ENCODE data around the gene SOBP. TPM values are rescaled to one million over a fixed set of nuclear protein-coding genes. Genes with fewer than 3 reads are reported as not detected.

Gene SOBP
- total RNA-seq, 1 donor from 2014 or later, result 5.4 TPM

DNA sequence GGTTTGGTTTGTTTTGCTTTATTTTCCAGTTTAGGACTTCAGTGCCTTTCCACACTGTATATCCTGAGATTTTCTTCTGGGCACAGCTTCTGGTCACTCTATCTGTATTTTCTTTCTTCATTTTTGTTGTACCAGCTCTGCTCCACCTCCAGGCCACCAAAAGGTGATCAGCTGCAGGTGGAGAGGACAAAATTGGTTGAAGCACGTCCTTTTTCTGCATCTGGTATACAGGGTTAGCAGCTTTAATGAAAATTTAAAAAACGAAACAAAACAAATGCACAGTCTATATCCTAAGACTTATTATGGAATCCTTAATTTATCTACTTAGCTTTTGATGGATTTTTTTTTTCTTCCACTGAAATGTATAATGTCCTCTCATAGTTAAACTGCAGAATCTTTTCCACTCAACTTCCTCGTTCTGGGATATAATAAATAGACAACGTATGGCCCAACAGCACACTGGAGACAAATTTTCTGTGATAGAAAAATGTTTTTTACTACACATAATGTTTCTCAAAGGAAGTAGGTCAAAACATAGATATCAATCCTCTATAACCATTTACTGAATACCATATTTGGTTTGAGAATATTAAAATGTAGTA is 10.7 kb upstream of the SOBP start:
- intact Hi-C loops (cut with DNase I), result no loop called here
- TF ChIP-seq, protein P1, sequence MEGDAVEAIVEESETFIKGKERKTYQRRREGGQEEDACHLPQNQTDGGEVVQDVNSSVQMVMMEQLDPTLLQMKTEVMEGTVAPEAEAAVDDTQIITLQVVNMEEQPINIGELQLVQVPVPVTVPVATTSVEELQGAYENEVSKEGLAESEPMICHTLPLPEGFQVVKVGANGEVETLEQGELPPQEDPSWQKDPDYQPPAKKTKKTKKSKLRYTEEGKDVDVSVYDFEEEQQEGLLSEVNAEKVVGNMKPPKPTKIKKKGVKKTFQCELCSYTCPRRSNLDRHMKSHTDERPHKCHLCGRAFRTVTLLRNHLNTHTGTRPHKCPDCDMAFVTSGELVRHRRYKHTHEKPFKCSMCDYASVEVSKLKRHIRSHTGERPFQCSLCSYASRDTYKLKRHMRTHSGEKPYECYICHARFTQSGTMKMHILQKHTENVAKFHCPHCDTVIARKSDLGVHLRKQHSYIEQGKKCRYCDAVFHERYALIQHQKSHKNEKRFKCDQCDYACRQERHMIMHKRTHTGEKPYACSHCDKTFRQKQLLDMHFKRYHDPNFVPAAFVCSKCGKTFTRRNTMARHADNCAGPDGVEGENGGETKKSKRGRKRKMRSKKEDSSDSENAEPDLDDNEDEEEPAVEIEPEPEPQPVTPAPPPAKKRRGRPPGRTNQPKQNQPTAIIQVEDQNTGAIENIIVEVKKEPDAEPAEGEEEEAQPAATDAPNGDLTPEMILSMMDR (IDR thresholded peaks at IDR 0.05), result no peak
- Histone ChIP-seq H3K36me3 (no peaks in the 10 kb centered on the region), H3K4me1 (no peaks in the 10 kb centered on the region), H3K4me3 (no peak overlapping the region), H3K27me3 (no peaks in the 10 kb centered on the region), H3K9me3 (no peaks in the 10 kb centered on the region), H3K27ac (no peak overlapping the region)
- DNase-seq (ENCODE audit: low spot score in 2 of 2), result no peak

- TF ChIP-seq, protein P1 (IDR thresholded peaks at IDR 0.05), result no peak
- no peaks in the 10 kb centered on the region for H3K36me3 ChIP-seq
- H3K4me3 ChIP-seq, result no peak overlapping the region
- H3K27me3 ChIP-seq, result no peaks in the 10 kb centered on the region
- intact Hi-C loops (cut with DNase I), result no loop called here
- H3K9me3 ChIP-seq, result no peaks in the 10 kb centered on the region
- H3K27ac ChIP-seq, result no peak overlapping the region
- peaks cover 0 to 6% of the 10 kb centered on the region in 2 donors for H3K4me1 ChIP-seq
- DNase-seq (ENCODE audit: low spot score in 2 of 2), result no peak
Observed at GRCh38 chr6:107485157-107485556, 4.8 kb upstream of the SOBP start.

DNA sequence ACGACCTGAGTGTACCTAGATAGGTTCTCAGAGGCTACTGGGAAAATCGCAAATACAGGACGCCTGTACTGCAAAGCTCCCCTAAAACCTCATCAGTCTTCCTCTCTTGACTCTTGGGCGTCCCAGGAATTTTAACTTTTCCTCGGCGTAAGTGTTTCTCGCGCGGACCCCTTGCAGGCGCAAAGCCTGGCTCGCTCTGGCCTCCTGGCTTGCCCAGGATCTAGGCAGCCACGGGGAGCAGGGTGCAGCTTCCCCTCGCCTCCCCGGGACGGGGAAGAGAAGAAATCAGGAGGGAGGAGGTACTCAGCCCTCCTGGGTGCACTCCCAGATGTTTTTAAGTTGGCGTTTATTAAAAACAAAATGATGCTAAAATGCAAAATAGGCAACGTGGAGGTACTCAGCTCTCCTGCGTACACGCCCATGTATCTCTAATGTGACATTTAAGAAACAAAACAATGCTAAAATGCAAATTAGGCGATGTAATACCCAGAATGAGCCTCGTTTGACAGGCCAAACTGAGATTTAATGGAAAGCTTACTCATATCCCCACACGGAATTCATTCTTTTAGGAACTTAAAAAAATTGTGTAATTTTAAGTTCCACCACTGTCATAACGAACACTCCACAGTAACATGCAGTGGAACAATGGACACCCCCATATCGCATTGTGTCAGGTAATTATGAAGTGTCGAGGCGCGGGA is 1.6 kb upstream of the SOBP start:
- DNase-seq (ENCODE audit: low spot score in 2 of 2), result no peak
- Histone ChIP-seq H3K4me3 (peak overlapping the region; percentile 73 to 79), H3K9me3 (no peaks in the 10 kb centered on the region), H3K27ac (peak overlapping the region; percentile 58 to 86), H3K4me1 (peaks cover 5 to 22% of the 10 kb centered on the region in 2 donors), H3K36me3 (no peaks in the 10 kb centered on the region), H3K27me3 (no peaks in the 10 kb centered on the region)
- TF ChIP-seq, protein P1 (IDR thresholded peaks at IDR 0.05), result no peak
- intact Hi-C loops (cut with DNase I), result no loop called here

- TF ChIP-seq, protein P1 (IDR thresholded peaks at IDR 0.05), result no peak
- intact Hi-C loops (cut with DNase I), result loop anchor here (1.0 kb wide), 1 partner anchor 30 kb away; the partner anchor contains the start of gene PDSS2
- H3K4me1 ChIP-seq, result peaks cover 5 to 22% of the 10 kb centered on the region in 2 donors
- no peaks in the 10 kb centered on the region for H3K27me3 ChIP-seq
- H3K27ac ChIP-seq, result peak overlapping the region; percentile 58 to 86
- DNase-seq (ENCODE audit: low spot score in 2 of 2), result peak in 1 of 2 donors; percentile 69
- H3K9me3 ChIP-seq, result no peaks in the 10 kb centered on the region
- H3K4me3 ChIP-seq, result peak overlapping the region; percentile 73 to 79
- no peaks in the 10 kb centered on the region for H3K36me3 ChIP-seq
Observed at GRCh38 chr6:107488875-107489635, 862 bp upstream of the SOBP start.

GRCh38 chr6:107490566-107491137 is 735 bp downstream of the SOBP start:
- no peaks in the 10 kb centered on the region for H3K36me3 ChIP-seq
- no peak for DNase-seq (ENCODE audit: low spot score in 2 of 2)
- peaks cover 11 to 31% of the 10 kb centered on the region in 2 donors for H3K4me1 ChIP-seq
- H3K27ac ChIP-seq, result peak overlapping the region; percentile 82 to 86
- TF ChIP-seq, protein P1 (IDR thresholded peaks at IDR 0.05), result no peak
- no peaks in the 10 kb centered on the region for H3K27me3 ChIP-seq
- peak overlapping the region; percentile 73 to 79 for H3K4me3 ChIP-seq
- intact Hi-C loops (cut with DNase I), result loop anchor here (2.0 to 10.0 kb wide), 3 partner anchors 70 to 376 kb away; partner anchors contain the start of gene BEND3
- no peaks in the 10 kb centered on the region for H3K9me3 ChIP-seq

Measured in ascending aorta (tissue), 2 donors.